Right ventricle myocardium superior (tissue), 1 donor: Measurements from ENCODE around the gene DAAM2. TPM values are rescaled to one million over a fixed set of nuclear protein-coding genes. Genes with fewer than 3 reads are reported as not detected.

Experiments used
- ATAC-seq: fragments of 200-7000 bp; cut with Tn5 transposase; one replicate; pipeline ENCODE4 v1.9.1; 2020; ENCODE audit warnings: mild to moderate bottlenecking; ENCODE audit not compliant: poor library complexity
- DNase-seq: peaks from one replicate; pipeline ENCODE4 v3.0.0-alpha.2; 2020
- intact Hi-C: fragments of 100-400 bp; cut with DNase I; formaldehyde crosslinking; loops from one replicate; pipeline ENCODE4 v1.11.2; 2022
- total RNA-seq: library from RNA; stranded (reverse); fragmentation: NEBNext Ultra II Directional; extraction: Animal tissue kit (Norgen Biotek cat#: 25700); gene quantifications from one replicate; pipeline ENCODE4 v1.2.1, GENCODE V29; 2021
- donor health status: DM: no; HTN: yes; CAD: no; lungs with severe emphysema.

DAAM2 gene
- total RNA-seq, 1 donor from 2014 or later: 13.0 TPM

DNA sequence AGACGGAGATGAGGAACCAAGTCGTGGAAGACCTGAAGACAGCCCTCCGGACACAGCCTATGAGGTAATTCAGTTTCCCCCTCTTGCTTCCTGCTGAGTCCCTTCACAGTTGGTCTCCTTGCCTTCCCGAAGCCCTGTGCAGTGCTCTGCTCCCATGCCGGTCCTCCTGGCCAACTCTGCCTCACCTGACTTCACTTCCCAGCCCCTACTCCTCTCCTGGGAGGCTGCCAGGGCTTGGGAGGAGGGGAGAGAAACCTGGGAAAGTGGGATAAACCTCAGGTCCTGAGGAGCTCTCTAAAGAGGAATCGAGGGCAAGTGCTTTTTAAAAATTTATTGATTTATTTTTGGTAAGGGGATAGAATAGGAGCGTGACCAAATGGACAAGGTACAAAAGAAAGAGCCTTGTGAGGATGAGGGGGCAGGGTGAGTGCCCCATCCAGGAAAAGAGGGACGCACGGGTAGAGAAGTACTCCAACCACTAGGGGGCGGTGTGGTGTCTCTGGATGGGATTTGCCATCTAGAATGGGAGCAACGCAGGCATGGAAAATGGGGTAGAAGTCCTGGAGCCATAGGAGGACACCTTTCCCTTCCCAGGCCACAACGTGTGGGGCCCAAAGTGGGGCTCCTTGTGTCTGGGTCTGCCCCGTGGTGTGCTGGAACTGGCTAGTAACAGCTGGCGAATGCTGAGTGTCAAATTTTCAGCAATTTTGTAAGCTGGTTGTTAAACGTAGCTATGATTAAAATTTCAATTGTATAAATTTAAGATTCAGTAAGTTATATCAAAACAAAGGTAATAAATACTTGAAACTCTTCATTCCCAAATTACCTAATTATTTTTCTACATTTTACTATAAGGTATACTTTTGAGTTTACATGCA lies 73.1 kb downstream of the DAAM2 start:
- intact Hi-C loops: no loop called here
- DNase-seq: peak; percentile 68

DNA sequence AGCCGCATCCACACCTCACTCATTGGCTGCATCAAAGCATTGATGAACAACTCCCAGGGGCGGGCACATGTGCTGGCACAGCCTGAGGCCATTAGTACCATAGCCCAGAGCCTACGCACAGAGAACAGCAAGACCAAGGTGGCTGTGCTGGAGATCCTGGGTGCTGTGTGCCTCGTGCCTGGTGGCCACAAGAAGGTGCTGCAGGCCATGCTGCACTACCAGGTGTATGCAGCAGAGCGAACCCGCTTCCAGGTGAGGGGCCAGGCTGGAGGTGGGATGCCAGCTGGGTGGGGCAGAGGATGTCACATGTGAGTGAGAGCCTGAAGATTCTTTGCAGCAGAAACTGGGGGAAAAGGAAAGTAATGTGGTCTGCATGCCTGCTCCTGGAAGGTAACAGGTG lies 75.4 kb downstream of the DAAM2 start:
- intact Hi-C loops: no loop called here
- ATAC-seq: no peak
- DNase-seq: no peak

More for the DNA sequence above, 73.1 kb downstream of the DAAM2 start:
- ATAC-seq: peak; percentile 45

DNA sequence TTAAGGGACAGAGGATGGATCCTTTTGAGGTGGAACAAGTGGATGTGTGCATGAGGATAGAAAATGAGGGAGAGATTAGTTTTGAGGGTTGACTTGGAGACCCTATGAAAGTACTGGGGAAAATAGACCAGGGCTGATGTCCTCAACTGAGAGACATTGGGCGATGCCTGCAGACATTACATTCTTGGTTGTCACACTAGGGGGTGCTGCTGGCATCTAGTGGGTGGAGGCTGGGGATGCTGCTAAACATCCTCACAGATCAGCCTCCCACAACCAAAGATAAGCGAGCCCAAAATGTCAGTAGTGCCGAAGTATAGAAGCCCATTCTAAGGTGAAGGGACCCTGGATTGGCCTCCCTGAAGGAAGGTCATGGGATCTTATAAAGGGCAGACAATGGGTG lies 78.8 kb downstream of the DAAM2 start:
- intact Hi-C loops: no loop called here
- ATAC-seq (no peak), DNase-seq (no peak)

DNA sequence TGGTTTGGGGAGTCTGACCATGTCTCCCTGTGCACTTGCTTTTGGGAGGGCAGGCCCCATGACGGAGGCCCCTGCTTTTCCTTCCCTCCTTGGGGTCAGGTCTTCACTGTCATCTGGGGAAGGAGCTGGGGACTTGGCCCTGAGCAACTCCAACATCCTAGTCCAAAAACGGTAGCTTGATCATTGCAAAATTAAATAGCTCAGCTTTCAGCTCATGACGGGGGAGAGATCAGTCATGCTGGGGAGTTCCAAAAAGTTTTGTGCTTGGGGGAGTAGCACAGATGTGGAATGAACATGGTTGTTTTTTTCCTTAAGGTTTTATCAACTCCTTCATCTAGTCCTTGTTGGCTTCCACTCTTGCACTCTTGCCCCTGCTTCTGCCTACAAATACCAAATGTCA lies 81.3 kb downstream of the DAAM2 start:
- intact Hi-C loops: no loop called here
- no peak for DNase-seq
- ATAC-seq: no peak

DNA sequence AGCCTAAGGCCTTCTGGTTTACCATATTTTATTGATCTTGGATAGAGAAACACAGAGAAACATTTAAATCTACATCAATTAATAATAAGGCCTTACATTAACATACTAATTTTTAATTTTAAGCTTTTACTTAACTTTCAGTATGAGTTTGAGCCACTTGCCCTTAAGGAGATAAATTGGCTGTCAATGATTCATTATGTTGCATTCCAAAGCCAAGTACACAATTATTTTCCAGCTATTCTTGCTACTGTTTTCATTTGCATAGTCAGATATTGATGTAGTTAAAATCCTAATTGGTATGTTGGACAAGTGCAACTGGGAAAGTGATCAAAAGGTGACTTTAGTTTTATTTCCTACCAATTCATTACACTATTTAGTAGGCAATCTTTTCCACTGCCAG lies 83.9 kb downstream of the DAAM2 start:
- no peak for ATAC-seq
- no peak for DNase-seq
- intact Hi-C loops: no loop called here

DNA sequence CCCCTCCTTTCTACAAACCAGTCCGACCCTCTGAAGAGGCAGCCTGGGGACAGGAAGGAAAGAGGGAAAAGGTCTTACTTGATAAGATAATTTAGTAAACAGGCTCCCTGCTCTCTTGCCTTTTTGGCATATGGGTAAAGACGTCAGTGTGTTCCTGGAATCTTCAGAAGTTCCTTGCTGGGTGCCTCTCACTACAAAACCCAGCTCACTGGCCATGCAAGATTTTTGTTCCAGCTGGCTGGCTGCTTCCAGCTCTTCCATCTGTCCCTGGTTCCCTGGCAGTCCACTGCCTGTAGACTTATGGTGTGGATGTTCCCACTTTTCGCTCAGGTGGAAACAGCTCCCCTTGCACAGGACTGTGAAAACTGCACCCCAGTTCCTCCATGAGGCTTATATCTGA lies 84.7 kb downstream of the DAAM2 start:
- no peak for ATAC-seq
- intact Hi-C loops: no loop called here
- DNase-seq: no peak

DNA sequence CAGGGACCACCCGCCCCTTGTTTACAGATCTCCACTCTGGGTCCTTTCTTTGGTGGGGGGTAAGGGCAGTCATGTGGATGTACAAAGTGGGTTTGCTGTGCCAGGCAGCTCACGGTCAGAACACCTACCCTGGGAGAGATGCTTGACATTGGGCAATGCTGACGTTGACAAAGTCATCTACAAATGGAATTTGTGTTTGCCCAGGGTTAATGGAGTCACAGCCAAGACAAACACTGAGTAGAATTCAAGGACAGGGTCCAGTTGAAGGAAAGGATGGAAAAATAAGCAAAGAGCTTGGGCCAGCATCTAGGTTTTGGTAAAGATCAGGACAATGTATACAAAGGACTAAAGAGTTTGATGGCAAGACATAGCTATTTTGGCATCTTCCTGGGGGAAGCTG lies 87.4 kb downstream of the DAAM2 start:
- DNase-seq: no peak
- ATAC-seq: no peak
- intact Hi-C loops: no loop called here

DNA sequence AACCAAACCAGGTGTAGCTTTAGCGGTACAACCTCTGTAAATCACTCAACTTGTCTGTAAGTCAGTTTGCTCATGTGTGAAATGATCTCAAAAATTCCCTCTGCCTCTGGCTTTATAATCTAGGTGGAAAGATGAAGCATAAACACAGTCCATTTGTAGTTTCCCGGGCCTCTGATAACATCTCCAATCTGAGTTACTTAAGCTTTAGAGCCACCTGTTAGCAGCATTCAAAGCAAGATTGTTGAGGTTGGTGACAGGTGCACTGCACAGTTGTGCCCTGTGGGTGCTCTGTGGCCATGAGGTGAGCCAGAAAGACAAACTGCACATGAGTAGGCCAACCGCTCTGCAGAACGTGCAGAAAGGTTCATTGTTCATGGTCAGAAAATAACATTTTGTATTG lies 88.4 kb downstream of the DAAM2 start:
- DNase-seq: no peak
- no peak for ATAC-seq
- intact Hi-C loops: no loop called here

DNA sequence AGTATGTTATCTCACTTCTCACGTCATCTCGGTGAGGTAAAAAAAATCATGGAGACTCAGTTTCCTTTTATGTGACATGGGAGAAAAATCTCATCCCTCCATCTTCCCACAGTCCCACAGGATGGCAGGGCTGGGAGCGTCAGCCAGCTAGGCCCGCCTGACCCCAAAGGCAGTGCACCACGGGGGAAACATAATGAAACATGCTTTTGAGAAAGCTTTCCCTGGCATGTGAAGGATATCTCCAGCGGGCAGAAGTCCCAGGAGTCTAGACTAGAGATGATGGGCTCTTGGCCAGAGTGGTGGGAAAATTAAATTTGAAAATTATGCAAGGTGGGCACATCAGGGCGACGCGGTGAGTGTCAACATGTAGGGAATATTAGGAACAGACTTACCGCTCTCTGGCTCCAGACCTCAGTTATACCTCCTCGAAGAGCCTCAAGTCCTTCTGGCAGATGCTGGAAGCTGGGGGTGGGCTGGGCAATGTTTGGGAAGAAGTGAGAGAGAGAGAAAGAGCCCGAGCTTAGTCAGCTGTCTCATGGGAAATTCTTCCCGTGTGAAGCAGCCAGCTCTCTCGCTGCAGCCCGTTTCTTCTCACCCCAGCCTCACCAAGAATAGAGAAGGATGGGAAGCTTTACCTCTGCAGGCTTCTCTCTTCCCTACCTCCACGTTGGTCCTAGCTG lies 89.8 kb downstream of the DAAM2 start:
- DNase-seq (no peak), ATAC-seq (peak; percentile 35)
- intact Hi-C loops: no loop called here

DNA sequence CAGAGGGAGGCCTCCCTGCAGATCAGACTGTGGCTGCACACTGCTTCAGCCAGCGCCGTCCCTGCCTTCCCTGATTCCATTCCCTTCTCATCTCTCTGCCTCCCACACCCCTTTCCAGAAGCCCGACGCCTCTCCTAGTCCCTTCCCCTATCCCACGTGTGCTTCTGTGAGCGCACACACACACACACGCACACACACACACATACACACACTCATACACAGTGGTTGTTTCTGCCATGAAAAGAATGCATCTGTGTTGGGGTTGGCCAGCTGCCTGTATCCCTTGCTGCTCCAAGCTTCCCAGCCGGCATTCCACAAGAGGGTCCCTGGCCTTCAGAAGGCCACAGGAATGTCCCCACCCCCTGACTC lies 90.3 kb downstream of the DAAM2 start:
- ATAC-seq (peak; percentile 56), DNase-seq (peak; percentile 62)
- intact Hi-C loops: no loop called here

DNA sequence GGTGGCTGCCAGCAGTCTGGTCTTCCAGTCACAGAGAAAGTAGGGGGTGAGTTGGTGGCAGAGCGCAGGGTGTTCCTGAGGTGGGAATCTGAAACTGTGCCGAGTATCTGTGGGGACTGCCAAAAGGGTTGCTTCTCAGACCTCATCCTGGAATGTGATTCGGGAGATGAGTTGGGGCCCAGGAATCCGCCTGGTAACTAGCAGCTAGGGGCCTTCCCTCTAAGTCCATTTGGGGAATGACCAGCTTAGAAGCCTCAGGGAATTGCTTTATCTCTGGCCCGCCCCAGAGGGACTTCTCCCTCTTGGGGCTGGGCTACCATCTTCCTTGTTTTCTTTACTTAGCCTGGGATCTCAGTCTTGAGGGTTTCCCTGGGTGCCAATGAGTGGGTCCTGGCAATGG lies 92.5 kb downstream of the DAAM2 start:
- intact Hi-C loops: no loop called here
- DNase-seq (no peak), ATAC-seq (no peak)

DNA sequence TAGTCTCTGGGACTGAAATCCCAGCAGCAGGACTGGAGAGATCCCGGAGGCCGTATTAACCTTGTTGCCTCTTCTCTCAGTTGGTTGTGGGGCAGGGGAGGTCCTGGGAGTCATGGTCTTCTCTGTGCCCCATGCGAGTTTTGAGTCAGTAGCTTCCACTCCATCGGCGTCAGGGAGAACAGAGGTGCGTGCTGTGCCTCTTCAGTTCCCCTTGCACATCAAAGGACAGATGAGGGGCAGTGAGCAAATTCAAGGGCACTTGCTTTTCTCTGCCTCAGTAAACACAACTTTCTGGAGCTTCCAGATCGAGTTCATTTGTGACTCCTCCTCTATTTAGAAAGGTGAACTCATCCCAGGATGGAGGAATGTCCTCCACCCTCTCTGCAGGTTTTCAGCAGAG lies 93.5 kb downstream of the DAAM2 start:
- intact Hi-C loops: no loop called here
- DNase-seq (no peak), ATAC-seq (no peak)

DNA sequence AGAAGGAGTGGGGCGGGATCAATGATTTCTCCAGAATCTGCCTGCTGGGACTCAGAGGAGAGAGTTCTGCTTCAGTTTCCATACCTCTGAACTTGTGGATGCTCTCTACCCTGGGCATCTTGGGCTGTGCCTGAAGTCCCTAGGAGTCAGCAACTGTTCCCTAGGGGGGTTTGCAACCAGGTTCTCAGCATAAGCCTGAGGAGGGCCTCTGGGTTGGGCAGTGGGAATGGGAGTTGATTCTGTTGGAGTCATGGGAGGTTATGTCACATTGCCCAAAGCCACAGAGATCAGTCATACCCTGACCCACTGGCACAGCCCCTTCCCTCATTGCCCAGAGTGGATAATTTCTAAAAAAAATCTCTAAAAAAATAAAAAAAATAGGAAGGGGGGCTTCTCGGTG lies 94.7 kb downstream of the DAAM2 start:
- DNase-seq (no peak), ATAC-seq (no peak)
- intact Hi-C loops: no loop called here

DNA sequence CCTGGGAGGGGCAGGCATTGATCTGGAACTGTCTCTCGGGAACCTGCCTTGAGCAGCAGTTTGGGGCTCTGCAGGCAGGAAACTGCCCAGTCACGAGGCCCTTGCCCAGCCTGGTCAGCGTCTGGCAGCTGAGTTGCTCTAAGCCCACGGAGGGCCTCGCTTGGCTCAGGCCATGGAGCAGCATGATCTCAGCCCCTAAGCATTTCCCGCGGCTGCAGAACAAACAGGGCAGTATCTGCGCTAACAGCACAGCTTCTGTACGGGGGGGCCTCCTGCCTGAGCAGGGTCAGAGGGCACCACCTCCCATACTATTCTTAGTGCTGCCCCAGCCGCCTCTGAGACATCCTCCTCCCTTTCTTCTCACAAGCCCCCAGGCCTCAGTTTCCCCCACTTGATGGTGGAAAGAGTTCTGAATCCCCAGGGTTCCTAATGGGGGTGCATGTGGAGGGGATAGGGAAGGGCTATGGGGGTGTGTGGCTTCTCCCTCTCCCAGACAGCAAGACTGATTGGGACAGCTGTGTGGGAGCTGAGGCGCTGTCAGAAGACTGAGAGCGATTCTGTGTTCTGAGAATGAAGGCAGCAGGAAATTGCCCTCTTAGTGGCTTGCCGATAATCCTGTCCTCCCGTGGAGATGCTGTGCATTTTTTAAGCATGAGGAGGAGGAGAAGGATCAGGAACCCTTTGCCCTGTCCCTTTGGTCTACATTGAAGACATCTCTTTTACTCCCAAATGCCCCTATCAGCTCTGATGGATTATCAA lies 95.7 kb downstream of the DAAM2 start:
- peak; percentile 90 for ATAC-seq
- intact Hi-C loops: no loop called here
- peak; percentile 87 for DNase-seq

DNA sequence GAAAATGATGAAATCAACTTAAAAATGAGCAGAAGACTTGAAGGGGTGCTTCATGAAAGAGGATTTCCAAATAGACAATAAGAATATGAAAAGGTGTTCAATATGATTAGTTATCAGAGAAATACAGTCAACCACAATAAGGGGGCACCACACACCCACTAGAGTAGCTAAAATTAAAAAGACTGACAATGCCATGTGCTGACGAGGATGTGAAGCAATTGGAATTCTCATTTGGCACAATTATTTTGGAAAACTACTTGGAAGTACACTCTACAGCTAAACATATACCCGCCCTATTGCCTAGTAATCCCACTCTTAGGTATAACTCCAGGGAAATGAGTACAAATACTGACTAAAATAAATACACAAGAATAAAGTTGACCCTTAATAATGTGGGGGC lies 97.1 kb downstream of the DAAM2 start:
- DNase-seq: no peak
- intact Hi-C loops: no loop called here
- ATAC-seq: no peak

DNA sequence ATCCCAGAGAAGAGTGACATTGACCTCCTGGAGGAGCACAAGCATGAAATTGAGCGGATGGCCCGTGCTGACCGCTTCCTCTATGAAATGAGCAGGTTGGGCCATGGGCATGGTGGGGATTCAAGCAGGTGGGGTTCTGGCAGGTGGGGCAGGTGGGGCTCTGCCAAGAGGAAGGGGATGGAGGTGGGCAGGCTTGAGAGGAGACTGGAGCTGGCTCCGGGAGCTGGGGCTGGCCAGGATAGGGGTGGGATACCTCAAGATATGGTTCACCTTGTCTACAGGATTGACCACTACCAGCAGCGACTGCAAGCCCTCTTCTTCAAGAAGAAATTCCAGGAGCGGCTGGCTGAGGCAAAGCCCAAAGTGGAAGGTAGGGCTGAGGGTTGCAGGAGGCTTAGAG lies 99.2 kb downstream of the DAAM2 start:
- ATAC-seq: no peak
- no peak for DNase-seq
- intact Hi-C loops: no loop called here

DNA sequence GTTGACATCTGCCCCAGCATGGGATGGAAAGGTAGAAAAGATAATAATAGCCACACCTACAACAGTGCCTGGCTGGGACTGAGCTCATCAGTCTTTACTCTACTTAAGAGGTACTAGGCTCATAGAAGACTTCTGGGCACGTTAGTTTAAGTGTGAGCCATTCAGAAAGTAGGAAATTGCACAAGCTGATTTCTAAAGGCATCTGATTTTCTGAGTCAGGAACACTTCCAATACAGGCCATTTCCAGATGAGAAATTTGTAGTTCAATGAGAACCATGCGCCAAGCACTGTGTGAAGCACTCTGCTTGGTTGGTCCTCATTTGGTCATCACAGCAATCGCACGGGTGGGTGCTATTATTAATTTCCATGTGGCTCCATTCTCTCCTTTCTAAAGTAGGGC lies 99.8 kb downstream of the DAAM2 start:
- ATAC-seq (no peak), DNase-seq (no peak)
- intact Hi-C loops: loop anchor here (2.0 kb wide), 1 partner anchor 515 kb away; no protein-coding TSS in a partner anchor

DNA sequence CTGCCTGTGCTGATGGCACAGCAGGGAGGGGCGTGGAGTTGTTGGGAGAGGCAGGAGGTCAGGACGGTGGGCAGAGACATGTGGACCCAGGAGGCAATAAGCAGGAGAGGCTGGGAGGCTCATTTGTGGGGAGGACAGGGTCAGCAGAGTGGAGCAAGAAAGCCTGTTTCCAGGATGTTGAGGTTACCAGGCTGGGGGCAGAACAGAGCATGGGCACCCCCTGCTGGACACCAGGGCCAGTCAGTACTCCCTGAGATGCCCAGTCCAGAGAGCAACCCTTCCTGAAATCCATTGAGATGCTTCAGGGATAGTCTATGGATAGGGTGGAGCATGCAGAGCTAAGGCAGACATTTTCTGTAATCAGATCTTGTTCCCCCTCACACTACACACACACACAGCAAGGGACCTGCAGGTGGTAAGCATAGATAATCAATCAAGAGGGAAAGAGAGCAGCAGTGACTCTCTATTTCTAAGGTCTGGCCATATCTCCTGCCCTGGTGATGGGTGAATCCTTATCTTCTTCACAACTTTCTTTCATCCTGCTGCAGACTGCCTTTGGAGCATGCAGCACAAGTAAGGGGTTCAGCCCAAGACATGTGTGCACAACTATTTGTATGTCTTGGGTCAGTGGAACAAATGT lies 100.4 kb downstream of the DAAM2 start:
- ATAC-seq: peak; percentile 62
- peak; percentile 83 for DNase-seq
- intact Hi-C loops: loop anchor here (2.0 kb wide), 1 partner anchor 516 kb away; no protein-coding TSS in a partner anchor

DNA sequence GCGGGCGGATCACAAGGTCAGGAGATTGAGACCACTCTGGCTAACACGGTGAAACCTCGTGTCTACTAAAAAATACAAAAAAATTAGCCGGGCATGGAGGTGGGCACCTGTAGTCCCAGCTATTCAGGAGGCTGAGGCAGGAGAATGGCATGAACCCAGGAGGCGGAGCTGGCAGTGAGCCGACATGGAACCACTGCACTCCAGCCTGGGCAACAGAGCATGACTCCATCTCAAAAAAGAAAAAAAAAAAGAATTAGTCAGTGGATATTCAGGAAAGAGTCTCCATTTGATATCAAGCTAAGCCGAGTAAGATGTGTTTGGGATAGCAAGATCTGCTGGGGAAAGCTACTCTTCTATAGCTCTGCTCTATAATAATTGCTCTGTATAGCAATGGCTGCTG lies 101.1 kb downstream of the DAAM2 start:
- ATAC-seq: no peak
- no peak for DNase-seq
- intact Hi-C loops: loop anchor here (2.0 kb wide), 1 partner anchor 516 kb away; no protein-coding TSS in a partner anchor
